ENCODE measurements around the gene GDF10.

GRCh38 chr10:47276071-47276470, 23.9 kb upstream of the GDF10 start:
- TF ChIP-seq, protein P1, sequence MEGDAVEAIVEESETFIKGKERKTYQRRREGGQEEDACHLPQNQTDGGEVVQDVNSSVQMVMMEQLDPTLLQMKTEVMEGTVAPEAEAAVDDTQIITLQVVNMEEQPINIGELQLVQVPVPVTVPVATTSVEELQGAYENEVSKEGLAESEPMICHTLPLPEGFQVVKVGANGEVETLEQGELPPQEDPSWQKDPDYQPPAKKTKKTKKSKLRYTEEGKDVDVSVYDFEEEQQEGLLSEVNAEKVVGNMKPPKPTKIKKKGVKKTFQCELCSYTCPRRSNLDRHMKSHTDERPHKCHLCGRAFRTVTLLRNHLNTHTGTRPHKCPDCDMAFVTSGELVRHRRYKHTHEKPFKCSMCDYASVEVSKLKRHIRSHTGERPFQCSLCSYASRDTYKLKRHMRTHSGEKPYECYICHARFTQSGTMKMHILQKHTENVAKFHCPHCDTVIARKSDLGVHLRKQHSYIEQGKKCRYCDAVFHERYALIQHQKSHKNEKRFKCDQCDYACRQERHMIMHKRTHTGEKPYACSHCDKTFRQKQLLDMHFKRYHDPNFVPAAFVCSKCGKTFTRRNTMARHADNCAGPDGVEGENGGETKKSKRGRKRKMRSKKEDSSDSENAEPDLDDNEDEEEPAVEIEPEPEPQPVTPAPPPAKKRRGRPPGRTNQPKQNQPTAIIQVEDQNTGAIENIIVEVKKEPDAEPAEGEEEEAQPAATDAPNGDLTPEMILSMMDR (IDR thresholded peaks at IDR 0.05): no peak
- TF ChIP-seq POLR2A (IDR thresholded peaks at IDR 0.05): no peak
